Osteocyte (in vitro differentiated cells): ENCODE results near the gene SAMD1. TPM values are rescaled to one million over a fixed set of nuclear protein-coding genes. Genes with fewer than 3 reads are reported as not detected.

Experiments used
- DNase-seq: peaks from one replicate; pipeline ENCODE4 v3.0.0; 2021; ENCODE audit warnings: mixed read lengths; ENCODE audit not compliant: unreplicated experiment; ENCODE audit errors: extremely low spot score
- H3K27ac Mint-ChIP-seq: one replicate; pipeline ENCODE4 v1.8.0; 2021; ENCODE audit warnings: mild to moderate bottlenecking, mixed read lengths; ENCODE audit not compliant: unreplicated experiment
- H3K27me3 Mint-ChIP-seq: one replicate; pipeline ENCODE4 v1.8.0; 2021; ENCODE audit warnings: mixed read lengths; ENCODE audit not compliant: unreplicated experiment
- H3K36me3 Mint-ChIP-seq: one replicate; pipeline ENCODE4 v1.8.0; 2021; ENCODE audit warnings: mixed read lengths; ENCODE audit not compliant: unreplicated experiment
- H3K4me1 Mint-ChIP-seq: one replicate; pipeline ENCODE4 v1.8.0; 2021; ENCODE audit warnings: mixed read lengths; ENCODE audit not compliant: unreplicated experiment
- H3K4me3 Mint-ChIP-seq: one replicate; pipeline ENCODE4 v1.8.0; 2021; ENCODE audit warnings: mild to moderate bottlenecking, moderate library complexity, mixed read lengths; ENCODE audit not compliant: unreplicated experiment
- H3K9me3 Mint-ChIP-seq: one replicate; pipeline ENCODE4 v1.8.0; 2021; ENCODE audit warnings: mixed read lengths; ENCODE audit not compliant: unreplicated experiment
- total RNA-seq: library from RNA; stranded (reverse); gene quantifications from 2 replicates; pipeline ENCODE4 v1.2.1, GENCODE V29; 2021
- TF ChIP-seq, protein P1 (sequence below): fragments of 200-600 bp; sonication (generic); IDR thresholded peaks from 2 replicates; pipeline ENCODE4 v1.5.0; 2021; ENCODE audit warnings: antibody characterized with exemption, mild to moderate bottlenecking, moderate library complexity

Gene SAMD1
- total RNA-seq, 1 donor from 2014 or later, result 34.9 TPM

DNA sequence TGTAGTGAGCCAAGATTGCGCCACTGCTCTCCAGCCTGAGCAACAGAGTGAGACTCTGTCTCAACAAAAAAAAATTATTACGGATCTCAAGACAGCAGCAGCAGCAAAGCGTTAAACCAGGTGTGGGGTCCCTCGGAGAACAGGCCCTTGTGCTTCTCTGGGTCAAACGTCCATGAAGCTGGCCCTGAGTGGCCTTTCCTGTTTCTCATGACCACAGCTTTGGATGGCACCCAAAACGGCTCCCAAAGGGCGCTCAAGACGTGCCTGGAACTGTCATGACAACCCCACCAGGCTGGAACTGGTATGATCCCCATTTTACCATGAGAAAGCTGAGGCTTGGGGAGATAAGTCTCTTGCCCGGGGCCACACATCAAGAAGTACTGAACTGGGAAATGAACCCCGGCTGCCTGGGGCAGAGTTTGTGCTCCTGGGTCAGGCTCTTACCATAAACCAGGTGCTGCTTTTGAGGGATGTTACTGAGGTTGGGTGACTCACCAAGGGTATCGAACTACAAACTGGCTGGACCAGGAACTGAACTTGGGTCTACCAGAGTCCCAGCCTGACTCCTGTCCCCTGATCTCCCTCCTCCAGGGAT lies 11.6 kb upstream of the SAMD1 start:
- Mint-ChIP-seq H3K4me1 (no peaks in the 10 kb centered on the region), H3K4me3 (no peak overlapping the region), H3K27me3 (no peaks in the 10 kb centered on the region), H3K9me3 (no peaks in the 10 kb centered on the region), H3K27ac (no peak overlapping the region), H3K36me3 (peaks cover 11% of the 10 kb centered on the region)
- TF ChIP-seq, protein P1, sequence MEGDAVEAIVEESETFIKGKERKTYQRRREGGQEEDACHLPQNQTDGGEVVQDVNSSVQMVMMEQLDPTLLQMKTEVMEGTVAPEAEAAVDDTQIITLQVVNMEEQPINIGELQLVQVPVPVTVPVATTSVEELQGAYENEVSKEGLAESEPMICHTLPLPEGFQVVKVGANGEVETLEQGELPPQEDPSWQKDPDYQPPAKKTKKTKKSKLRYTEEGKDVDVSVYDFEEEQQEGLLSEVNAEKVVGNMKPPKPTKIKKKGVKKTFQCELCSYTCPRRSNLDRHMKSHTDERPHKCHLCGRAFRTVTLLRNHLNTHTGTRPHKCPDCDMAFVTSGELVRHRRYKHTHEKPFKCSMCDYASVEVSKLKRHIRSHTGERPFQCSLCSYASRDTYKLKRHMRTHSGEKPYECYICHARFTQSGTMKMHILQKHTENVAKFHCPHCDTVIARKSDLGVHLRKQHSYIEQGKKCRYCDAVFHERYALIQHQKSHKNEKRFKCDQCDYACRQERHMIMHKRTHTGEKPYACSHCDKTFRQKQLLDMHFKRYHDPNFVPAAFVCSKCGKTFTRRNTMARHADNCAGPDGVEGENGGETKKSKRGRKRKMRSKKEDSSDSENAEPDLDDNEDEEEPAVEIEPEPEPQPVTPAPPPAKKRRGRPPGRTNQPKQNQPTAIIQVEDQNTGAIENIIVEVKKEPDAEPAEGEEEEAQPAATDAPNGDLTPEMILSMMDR, result no peak
- no peak for DNase-seq

DNA sequence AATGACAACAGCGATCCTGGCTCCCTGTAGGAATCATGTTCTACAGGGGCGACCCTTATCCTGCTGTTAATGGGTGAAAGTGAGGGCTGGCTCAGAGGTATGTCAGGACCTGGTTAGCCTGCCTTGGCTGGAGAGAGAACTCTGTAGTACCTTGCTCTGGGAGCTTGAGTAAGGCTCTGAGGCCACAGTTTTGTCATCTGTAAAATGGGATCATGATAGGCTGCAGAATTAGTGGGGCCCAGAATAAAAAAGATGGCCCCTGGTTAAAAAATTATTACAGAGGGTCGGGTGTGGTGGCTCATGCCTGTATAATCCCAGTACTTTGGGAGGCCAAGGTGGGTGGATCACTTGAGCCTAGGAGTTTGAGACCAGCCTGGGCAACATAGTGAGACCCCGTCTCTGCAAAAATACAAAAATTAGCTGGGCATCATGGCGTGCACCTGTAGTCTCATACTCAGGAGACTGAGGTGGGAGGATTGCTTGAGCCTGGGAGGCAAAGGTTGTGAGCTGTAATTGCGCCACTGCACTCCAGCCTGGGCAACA lies 10.5 kb upstream of the SAMD1 start:
- H3K27me3 Mint-ChIP-seq, result no peaks in the 10 kb centered on the region
- no peak overlapping the region for H3K4me3 Mint-ChIP-seq
- no peak overlapping the region for H3K27ac Mint-ChIP-seq
- TF ChIP-seq, protein P1, result no peak
- no peaks in the 10 kb centered on the region for H3K9me3 Mint-ChIP-seq
- no peaks in the 10 kb centered on the region for H3K4me1 Mint-ChIP-seq
- peaks cover 17% of the 10 kb centered on the region for H3K36me3 Mint-ChIP-seq
- no peak for DNase-seq

DNA sequence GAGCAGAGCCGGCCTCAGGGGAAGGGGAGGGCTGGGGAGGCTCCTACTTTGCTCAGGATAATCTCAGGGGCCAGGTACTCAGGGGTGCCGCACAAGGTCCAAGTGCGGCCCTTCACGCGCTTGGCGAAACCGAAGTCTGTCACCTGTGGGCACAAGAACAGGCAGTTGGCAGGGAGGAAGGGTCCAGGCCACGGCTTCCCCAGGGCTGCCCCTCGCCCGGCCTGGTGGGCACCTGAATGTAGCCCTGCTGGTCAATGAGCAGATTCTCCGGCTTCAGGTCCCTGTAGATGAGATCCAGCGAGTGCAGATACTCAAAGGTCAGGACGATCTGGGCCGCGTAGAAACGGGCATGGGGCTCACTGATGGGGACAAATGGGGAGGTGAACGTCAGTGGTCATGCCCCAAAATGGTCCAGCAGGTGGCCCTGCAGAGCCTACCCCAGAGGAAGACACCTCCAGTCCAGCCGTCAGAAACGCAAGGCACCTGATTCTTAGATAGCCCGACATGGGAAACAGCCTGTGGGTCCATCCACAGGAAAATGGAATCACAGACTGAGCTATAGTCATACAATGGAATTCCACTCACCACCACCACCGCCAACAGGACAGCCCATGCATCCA lies 7.1 kb upstream of the SAMD1 start:
- Mint-ChIP-seq H3K9me3 (no peaks in the 10 kb centered on the region), H3K27ac (no peak overlapping the region), H3K4me3 (no peak overlapping the region), H3K36me3 (peaks cover 16% of the 10 kb centered on the region), H3K27me3 (no peaks in the 10 kb centered on the region), H3K4me1 (peaks cover 2% of the 10 kb centered on the region)
- TF ChIP-seq, protein P1, result peak; percentile 23
- DNase-seq, result no peak

DNA sequence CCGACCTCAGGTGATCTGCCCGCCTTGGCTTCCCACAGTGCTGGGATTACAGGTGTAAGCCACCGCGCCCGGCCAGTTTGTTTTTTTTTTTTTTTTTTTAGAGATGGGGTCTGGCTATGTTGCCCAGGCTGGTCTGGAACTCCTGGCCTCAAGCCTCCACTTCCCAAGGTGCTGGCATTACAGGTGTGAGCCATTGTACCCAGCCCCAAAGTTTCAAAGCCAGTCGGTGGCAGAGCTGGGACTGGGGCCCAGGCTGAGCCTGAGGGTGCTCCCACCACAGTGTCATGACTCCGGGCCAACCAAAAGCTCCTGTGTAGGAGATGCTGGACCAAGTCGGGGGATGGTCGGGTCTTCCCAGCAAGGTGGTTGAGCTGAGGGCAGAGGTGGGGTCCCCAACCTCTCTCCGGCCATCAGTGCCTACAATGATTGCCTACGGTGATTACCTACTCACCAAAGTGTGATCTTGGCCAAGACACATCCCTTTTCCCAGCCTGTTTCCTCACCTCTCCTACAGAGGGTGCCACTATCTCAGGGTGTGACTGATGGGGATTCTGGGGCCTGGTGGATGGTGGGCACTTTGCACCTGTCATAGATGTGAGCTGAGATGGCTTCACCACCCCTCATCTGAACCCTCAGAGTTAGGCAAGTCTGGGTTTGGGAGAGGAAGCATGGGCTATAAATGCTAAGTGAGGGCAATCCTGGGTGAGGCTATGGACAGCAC lies 5.9 kb upstream of the SAMD1 start:
- TF ChIP-seq, protein P1, result no peak
- H3K27ac Mint-ChIP-seq, result no peak overlapping the region
- H3K27me3 Mint-ChIP-seq, result no peaks in the 10 kb centered on the region
- H3K36me3 Mint-ChIP-seq, result peaks cover 16% of the 10 kb centered on the region
- H3K4me3 Mint-ChIP-seq, result no peak overlapping the region
- no peaks in the 10 kb centered on the region for H3K9me3 Mint-ChIP-seq
- no peak for DNase-seq
- peaks cover 10% of the 10 kb centered on the region for H3K4me1 Mint-ChIP-seq

DNA sequence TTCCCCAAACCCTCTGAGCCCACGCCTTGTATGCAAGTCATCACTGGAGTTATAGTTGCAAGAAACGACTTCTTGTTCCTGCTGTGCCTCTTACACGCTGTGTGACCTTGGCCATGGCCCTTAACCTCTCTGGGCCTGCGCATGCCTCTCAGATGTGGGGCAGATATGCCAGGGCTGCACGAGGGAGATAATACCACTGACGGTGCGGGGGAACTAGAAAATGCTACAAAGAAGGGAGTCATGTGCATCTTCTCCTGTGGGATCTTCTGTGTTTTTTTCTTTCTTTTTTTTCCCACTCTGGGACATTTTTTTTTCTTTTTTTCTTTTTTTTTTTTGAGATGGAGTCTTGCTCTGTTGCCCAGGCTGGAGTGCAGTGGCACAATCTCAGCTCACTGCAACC lies 4.3 kb upstream of the SAMD1 start:
- Mint-ChIP-seq H3K27me3 (no peaks in the 10 kb centered on the region), H3K4me1 (peaks cover 11% of the 10 kb centered on the region), H3K4me3 (no peak overlapping the region), H3K36me3 (peaks cover 12% of the 10 kb centered on the region), H3K27ac (no peak overlapping the region), H3K9me3 (no peaks in the 10 kb centered on the region)
- TF ChIP-seq, protein P1, result no peak
- no peak for DNase-seq
